D341Med (cell line): Measurements from ENCODE around the gene P3H3.
"Not testable (repeated sequence)": the region's sequence is repeated elsewhere in the genome, so short reads cannot be mapped to it uniquely, and the experiment has no call there.

Source experiments
- DNase-seq: peaks from one replicate; pipeline ENCODE4 v3.0.0; 2012; ENCODE audit warnings: low spot score

Gene P3H3

GRCh38 chr12:6845395-6845794, 17.2 kb downstream of the P3H3 start:
- no peak for DNase-seq

DNA sequence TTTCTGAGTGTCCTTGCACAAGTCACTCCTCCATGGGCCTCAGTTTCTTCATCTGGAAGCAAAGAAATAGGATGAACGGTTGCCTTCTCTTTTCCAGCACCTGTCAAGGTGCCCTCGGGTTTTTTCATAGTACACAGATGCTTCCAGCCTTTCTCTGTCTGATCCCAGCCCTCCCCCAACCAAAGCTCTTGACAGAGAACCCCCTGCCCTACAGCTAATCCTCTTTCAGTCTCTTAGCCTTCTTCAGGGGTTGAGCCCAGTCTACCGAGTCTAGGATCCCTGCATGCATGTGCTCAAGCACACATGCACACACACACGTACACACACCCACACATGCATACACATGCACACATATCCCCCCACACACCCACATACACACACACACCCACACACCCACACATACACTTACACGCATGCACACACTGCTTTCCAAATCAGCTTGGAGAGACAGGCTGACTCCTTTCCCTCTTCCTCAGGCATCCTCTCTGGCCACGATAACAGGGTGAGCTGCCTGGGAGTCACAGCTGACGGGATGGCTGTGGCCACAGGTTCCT, 18.2 kb downstream of the P3H3 start:
- peak; percentile 64 for DNase-seq

DNA sequence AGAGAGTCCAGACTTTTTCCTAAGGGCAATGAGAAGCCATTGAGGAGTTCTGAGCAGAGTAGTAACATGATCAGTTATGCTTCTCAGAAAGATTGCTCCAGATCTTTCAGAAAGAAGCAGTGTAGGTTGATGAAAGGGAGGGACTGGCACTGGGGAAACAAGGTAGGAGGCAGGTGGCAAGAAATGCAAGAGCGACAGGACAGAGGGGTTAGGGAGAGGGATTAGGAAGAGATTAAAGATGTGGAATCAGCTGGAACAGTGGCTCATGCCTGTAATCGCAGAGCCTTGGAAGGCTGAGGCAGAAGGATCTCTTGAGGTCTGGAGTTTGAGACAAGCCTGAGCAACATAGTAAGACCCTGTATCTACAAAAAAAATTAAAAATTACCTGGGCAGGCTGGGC, 19.5 kb downstream of the P3H3 start:
- peak; percentile 51 for DNase-seq

DNA sequence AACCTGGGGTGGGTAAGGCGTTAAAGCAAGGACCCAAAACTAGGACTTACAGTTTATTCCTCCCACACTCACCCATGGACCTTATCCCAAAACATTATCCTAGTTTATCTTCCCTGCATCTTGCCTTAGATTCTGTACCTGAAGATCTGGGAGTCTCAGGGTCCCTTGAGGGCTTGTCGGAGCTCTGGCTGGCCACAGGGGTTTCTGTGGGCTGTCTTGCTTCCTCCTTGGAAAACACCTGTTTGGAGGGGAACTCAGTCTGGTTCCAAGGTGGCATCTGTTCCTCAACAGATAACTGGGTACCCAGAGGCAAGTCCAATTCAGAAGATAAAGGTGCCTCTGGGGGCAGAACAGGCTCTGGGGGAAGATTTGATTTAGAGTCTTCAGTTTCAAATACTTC, 21.2 kb downstream of the P3H3 start:
- DNase-seq = no peak

- DNase-seq = no peak
Measured at GRCh38 chr12:6849976-6850560, 21.9 kb downstream of the P3H3 start.

DNA sequence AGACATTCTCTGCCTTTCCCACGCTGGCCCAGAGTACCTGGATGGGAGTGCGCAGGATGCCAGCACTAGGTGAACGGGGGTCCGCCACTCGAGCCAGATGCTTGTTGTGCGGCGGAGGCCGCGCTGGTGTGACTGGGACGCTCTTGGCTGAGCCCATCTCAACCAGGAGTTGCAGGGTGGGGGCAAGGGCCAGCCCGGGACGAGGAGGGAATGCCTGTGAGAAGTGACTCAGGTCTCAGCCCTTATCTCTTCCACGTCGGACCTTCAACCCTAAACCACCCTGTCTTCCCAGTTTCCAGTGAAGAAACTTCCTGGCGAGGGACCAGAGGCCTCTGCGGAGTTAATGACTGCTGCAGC, 22.6 kb downstream of the P3H3 start:
- DNase-seq = no peak

GRCh38 chr12:6851153-6851920, 23.1 kb downstream of the P3H3 start, which contains the start of gene CDCA3:
TSS of gene CDCA3 (minus strand) at chr12:6851286. CDS start at chr12:6850952, 334 bp downstream.
- DNase-seq = peak; percentile 92

DNA sequence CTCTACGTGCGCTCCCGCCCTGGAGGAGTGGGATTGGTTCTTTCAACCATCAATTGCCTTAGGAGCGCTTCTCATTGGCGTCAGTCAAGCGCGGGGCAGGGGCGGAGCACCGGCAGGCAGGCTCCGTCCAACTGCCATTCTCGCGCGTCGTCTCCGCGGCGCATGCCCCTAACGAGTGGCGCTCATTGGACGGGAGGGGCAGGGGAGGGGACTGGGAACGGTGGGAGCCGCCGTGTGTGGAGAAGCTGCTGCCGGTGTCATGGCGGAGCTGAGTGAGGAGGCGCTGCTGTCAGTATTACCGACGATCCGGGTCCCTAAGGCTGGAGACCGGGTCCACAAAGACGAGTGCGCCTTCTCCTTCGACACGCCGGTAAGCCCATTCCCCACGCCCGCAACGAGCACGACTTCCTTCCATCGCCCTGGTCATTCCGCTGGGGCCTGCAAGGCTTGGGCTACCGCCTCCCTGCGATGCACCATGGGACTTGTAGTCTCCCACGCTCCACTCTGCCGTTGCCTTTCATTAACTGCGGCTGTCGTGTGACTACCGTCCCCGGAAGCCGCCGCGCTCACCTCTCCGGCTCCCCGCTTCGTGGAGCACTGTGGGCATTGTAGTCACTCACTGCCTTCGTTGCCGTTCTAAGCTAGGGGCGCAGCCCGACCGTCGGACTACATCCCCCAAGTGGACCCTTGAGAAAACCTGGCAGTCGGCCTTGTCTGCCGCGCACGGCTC, 23.9 kb downstream of the P3H3 start, which contains the start of gene USP5:
Gene USP5, plus strand, starts transcription at position 230 of the 730 bp plus-strand sequence. Its CDS starts 30 bp downstream, at position 260.
- DNase-seq = peak; percentile 93

GRCh38 chr12:6852651-6853354, 24.6 kb downstream of the P3H3 start:
- peak; percentile 79 for DNase-seq

DNA sequence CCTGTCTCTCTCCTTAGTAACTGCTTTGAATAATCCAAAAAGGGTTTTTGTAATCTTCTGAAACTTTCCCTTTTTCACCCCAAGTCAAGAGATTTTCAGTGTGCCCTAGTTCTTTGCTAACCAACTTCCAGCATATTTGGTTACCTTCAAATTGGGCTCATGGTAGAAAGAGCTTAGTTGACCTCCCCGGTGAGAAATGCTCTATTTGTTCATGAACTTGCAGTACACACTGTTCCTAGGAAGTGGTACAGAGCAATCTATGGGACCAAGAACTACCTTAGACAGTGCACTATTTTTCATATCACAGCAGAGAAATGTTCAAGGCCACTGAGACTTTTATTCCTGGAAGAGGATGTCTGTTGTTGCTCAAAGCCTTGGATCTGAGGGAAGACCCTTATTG, 25.4 kb downstream of the P3H3 start:
- no peak for DNase-seq

DNA sequence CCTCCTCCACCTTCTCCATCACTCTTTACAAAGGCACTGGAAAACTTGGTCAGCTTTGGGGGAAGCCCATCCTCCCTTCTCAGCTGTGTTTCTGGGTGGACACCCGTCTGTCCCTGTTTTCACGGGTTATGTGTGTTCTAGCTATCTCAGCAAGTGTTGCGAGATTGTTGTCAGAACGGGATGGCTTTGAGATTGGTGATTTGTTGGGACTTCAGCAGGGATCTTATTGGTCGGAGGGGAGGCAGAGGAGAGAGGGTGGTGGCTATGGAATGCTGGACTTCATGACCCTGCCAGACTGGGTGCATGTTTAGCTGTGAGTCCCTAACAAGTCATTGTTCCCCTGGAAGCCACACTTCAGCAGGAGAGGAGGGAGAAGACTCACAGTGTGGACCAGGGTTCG, 25.8 kb downstream of the P3H3 start:
- DNase-seq = no peak

DNA sequence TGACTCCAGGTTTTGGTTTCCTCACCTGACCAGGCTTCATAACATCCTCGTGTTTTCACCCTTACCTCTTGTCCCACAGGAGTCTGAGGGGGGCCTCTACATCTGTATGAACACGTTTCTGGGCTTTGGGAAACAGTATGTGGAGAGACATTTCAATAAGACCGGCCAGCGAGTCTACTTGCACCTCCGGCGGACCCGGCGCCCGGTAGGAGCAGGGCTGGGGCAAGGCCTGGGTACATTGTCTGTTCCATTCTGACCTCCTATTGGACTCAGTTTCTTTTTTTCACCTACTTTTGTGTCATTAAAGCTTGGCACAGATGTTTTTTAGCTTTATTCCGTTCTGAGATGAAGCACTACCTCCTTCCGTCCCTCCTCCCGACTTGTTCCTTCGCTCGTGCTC, 27.1 kb downstream of the P3H3 start:
- DNase-seq = no peak

DNA sequence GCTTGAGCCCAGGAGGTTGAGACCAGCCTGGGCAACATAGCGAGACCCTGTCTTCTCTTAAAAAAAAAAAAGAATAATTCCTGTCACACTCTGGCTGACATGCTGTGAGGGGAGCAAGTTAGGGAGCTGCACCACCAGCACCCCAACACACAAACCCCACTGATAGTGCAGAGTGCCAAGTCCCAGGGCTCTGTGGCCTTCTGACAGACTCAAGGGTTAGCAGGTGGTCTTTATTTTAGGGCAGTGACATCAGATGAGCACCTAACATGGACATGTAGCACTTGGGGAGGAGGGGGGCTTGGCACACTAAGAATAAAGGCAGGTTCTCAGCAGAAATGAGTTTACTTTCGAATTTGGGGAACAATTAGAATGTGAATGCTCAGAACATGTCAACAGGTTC, 30.6 kb downstream of the P3H3 start:
- DNase-seq = no peak

- DNase-seq = no peak
Measured at GRCh38 chr12:6860116-6860515, 31.9 kb downstream of the P3H3 start.

GRCh38 chr12:6860942-6861341, 32.7 kb downstream of the P3H3 start:
- DNase-seq = no peak

DNA sequence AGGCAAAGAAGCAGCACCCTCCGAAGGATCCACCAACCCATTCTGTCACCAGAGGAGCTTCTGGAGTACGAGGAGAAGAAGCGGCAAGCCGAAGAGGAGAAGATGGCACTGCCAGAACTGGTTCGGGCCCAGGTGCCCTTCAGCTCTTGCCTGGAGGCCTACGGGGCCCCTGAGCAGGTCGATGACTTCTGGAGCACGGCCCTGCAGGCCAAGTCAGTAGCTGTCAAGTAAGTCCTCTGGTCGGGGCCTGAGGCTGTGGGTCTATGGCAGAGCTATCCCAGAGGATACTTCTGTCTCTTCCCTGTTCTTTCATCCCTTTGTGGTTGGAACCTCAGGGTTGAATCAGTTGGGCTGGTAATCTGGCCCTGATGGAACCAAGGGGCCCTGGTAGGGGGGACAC, 33.2 kb downstream of the P3H3 start:
- DNase-seq = no peak

DNA sequence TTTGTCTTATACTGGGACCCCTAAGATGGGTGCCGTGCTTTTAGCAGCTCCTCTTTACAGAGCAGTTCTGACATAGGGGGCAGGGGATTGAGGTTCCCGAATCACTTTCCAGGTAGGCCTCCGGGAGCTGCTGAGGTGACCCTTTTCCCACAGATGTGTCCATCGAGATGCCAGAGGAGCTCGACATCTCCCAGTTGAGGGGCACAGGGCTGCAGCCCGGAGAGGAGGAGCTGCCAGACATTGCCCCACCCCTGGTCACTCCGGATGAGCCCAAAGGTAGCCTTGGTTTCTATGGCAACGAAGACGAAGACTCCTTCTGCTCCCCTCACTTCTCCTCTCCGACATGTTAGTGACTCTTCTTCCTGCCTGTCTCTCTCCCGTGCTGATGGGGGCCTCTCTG, 34.8 kb downstream of the P3H3 start:
- DNase-seq = no peak

- peak; percentile 10 for DNase-seq
Measured at GRCh38 chr12:6863586-6864321, 35.5 kb downstream of the P3H3 start.

DNA sequence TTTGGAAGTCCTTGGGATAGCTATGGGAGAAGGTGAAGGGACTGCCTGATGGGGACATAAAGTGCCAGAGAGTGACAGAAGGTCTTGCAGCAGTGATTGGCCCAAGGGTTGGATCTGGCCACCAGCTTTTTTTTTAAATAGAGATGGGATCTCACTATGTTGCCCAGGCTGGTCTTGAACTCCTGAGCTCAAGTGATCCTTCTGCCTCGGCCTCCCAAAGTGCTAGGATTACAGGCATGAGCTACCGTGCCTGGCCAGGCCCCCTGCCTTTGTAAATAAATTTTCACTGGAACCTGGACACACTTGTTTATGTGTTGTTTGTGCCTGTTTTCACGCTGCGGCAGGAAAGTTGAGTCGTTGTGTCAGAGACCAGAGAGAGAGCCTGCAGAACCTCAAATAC, 37.1 kb downstream of the P3H3 start:
- DNase-seq = not testable (repeated sequence)

DNA sequence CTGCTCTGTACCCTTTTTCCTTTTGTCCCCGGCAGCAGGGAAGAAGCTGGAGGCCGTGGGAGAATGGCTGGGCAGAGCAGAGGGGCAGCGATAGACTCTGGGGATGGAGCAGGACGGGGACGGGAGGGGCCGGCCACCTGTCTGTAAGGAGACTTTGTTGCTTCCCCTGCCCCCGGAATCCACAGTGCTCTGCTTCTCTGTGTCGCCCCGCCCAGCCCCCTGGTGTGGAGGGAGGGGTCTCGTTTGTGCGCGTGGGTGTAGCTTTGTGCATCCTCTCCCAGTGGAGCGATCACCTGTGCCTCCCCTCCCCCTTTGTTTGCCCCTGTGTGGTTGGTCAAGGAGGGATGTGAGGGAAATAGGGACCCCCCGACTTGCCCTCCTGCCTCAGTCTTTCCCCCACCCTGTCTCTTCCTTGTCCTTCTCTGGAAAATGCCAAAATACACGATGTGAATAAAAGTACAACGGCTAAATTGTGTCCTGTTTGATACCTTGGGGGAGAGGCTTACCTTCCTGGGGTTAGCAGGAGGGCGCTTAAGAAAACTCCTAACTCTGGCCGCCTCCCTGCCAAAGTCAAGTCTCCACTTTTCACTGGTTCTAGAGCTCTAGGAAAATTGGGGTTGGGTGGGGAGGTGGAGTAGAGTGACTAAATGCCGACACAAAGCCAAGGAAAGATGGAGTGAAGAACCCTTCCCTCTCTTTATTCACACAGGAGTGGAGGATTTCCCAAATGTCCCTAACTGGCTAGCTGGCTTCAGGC, 38.1 kb downstream of the P3H3 start:
- no peak for DNase-seq
